Fibroblast of lung (primary cell): ENCODE results near the gene ROR2. TPM values are rescaled to one million over a fixed set of nuclear protein-coding genes. Genes with fewer than 3 reads are reported as not detected.
"Not testable (repeated sequence)": the region's sequence is repeated elsewhere in the genome, so short reads cannot be mapped to it uniquely, and the experiment has no call there.

ENCODE experiments used
- DNase-seq, 2 donors: peaks; one replicate each; pipeline versions ENCODE4 v3.0.0 to v3.0.0-alpha.2; 2010; ENCODE audit warnings: low read depth in 2 of 2
- H2AFZ ChIP-seq: 2 replicates; pipeline ENCODE4 v1.5.1; 2012; ENCODE audit warnings: low read length, control low read depth, inconsistent platforms
- H3K27ac ChIP-seq: 2 replicates; pipeline ENCODE4 v1.5.1; 2011; ENCODE audit warnings: low read length, control low read depth; ENCODE audit not compliant: insufficient read depth
- H3K27me3 ChIP-seq: 2 replicates; pipeline ENCODE4 v1.5.1; 2011; ENCODE audit warnings: mild to moderate bottlenecking, low read length; ENCODE audit not compliant: control insufficient read depth, insufficient read depth
- H3K36me3 ChIP-seq: 2 replicates; pipeline ENCODE4 v1.5.1; 2011; ENCODE audit warnings: low read length; ENCODE audit not compliant: control insufficient read depth, insufficient read depth
- H3K4me1 ChIP-seq: 2 replicates; pipeline ENCODE4 v1.5.1; 2011; ENCODE audit warnings: low read length; ENCODE audit not compliant: control insufficient read depth, insufficient read depth; ENCODE audit errors: extremely low read depth
- H3K4me2 ChIP-seq: 2 replicates; pipeline ENCODE4 v1.5.1; 2011; ENCODE audit warnings: low read length, control low read depth; ENCODE audit not compliant: insufficient read depth; ENCODE audit errors: extremely low read depth
- H3K4me3 ChIP-seq, 4 experiments: fragments of 200-600 bp in 1 of 4; sonication (generic) in 1 of 4; replicated peaks in 1 of 4; 2 replicates each; pipeline ENCODE4 v1.5.1; 2011 to 2016; ENCODE audit warnings: low read length in 4 of 4, low read depth in 3 of 4, mild to moderate bottlenecking in 3 of 4, control low read depth in 2 of 4, inconsistent platforms in 1 of 4, mixed read lengths in 1 of 4; ENCODE audit not compliant: insufficient read depth in 1 of 4; ENCODE audit errors: control extremely low read depth in 1 of 4
- H3K79me2 ChIP-seq: 2 replicates; pipeline ENCODE4 v1.5.1; 2012; ENCODE audit warnings: mild to moderate bottlenecking, low read length, inconsistent platforms; ENCODE audit not compliant: control insufficient read depth, insufficient read depth
- H3K9ac ChIP-seq: 2 replicates; pipeline ENCODE4 v1.5.1; 2011; ENCODE audit warnings: mild to moderate bottlenecking, low read length, control low read depth; ENCODE audit not compliant: insufficient read depth
- H3K9me3 ChIP-seq: 2 replicates; pipeline ENCODE4 v1.5.1; 2012; ENCODE audit warnings: low read depth, low read length; ENCODE audit not compliant: control insufficient read depth, insufficient read depth
- H4K20me1 ChIP-seq: 2 replicates; pipeline ENCODE4 v1.5.1; 2011; ENCODE audit warnings: low read length; ENCODE audit not compliant: control insufficient read depth, insufficient read depth; ENCODE audit errors: extremely low read depth
- CTCF ChIP-seq, 2 donors: IDR thresholded peaks in 1 of 2; conservative IDR thresholded peaks in 1 of 2; 1 replicate in 1 of 2; 2 replicates in 1 of 2; pipeline ENCODE4 v1.5.1; 2011 to 2012; ENCODE audit warnings: low read length in 2 of 2, control low read depth in 1 of 2, inconsistent platforms in 1 of 2, low read depth in 1 of 2, mild to moderate bottlenecking in 1 of 2
- EZH2 ChIP-seq: IDR thresholded peaks from 2 replicates; pipeline ENCODE4 v1.5.1; 2012; ENCODE audit warnings: low read length, control low read depth, mild to moderate bottlenecking; ENCODE audit errors: missing control alignments
- polyA plus RNA-seq, 2 donors: library from polyadenylated mRNA; depleted of rRNA in 1 of 2; stranded (reverse) in 1 of 2; unstranded in 1 of 2; fragments of >200 nt; gene quantifications; 2 replicates each; pipeline ENCODE4 v1.2.1, GENCODE V29; 2011 to 2012; ENCODE audit warnings: missing spikeins in 1 of 2
- total RNA-seq: library from RNA; depleted of rRNA; stranded (reverse); fragments of >200 nt; gene quantifications from 2 replicates; pipeline ENCODE4 v1.2.1, GENCODE V29; 2014

Gene ROR2
- total and polyA plus RNA-seq, 2 donors (not counting 1 experiment from before 2014, with no cell fraction given), result 2.3 to 27.9 TPM

GRCh38 chr9:91795598-91796241 is 154.3 kb downstream of the ROR2 start:
- DNase-seq, result peak; percentile 9 to 56
- Histone ChIP-seq H3K4me3 (no peak overlapping the region), H3K9ac (peak overlapping the region; percentile 2), H3K9me3 (no peaks in the 10 kb centered on the region), H4K20me1 (no peaks in the 10 kb centered on the region), H3K79me2 (no peaks in the 10 kb centered on the region), H3K4me1 (no peaks in the 10 kb centered on the region), H3K27me3 (no peaks in the 10 kb centered on the region), H3K36me3 (no peaks in the 10 kb centered on the region), H3K27ac (no peak overlapping the region), H2AFZ (no peak overlapping the region), H3K4me2 (no peak overlapping the region)
- TF ChIP-seq EZH2, result no peak
- TF ChIP-seq CTCF (conservative IDR thresholded peaks at IDR 0.05 in 1 of 2, IDR thresholded peaks at IDR 0.05 in 1 of 2; ENCODE audit: low read depth in 1 of 2, low read length in 2 of 2), result no peak

GRCh38 chr9:91793371-91793770 is 156.7 kb downstream of the ROR2 start:
- H3K4me2 ChIP-seq, DNase-seq, H3K27me3 ChIP-seq, H3K4me3 ChIP-seq, H3K9me3 ChIP-seq, H3K4me1 ChIP-seq, H3K9ac ChIP-seq, H4K20me1 ChIP-seq, H2AFZ ChIP-seq, H3K27ac ChIP-seq, H3K36me3 ChIP-seq, H3K79me2 ChIP-seq: not testable (repeated sequence)

GRCh38 chr9:91790917-91791316 is 159.1 kb downstream of the ROR2 start:
- Histone ChIP-seq H3K79me2 (no peaks in the 10 kb centered on the region), H3K9me3 (no peaks in the 10 kb centered on the region), H4K20me1 (no peaks in the 10 kb centered on the region), H3K27ac (no peak overlapping the region), H3K4me1 (no peaks in the 10 kb centered on the region), H3K9ac (no peak overlapping the region), H3K36me3 (no peaks in the 10 kb centered on the region), H3K27me3 (no peaks in the 10 kb centered on the region), H2AFZ (no peak overlapping the region), H3K4me2 (peak overlapping the region; percentile 59), H3K4me3 (no peak overlapping the region)
- peak in 1 of 2 donors; percentile 65 for DNase-seq
- no peak for TF ChIP-seq EZH2
- no peak for TF ChIP-seq CTCF (conservative IDR thresholded peaks at IDR 0.05 in 1 of 2, IDR thresholded peaks at IDR 0.05 in 1 of 2; ENCODE audit: low read depth in 1 of 2, low read length in 2 of 2)
